PC-9 (cell line): ENCODE results near the gene AATF. TPM values are rescaled to one million over a fixed set of nuclear protein-coding genes. Genes with fewer than 3 reads are reported as not detected.

Experiments
- BruUV-seq: library from RNA; stranded (reverse); fragments of 400-500 nt; replicated peaks from 2 replicates; lab custom pipeline; 2021; lab: Mats Ljungman, UMichigan
- CTCF ChIA-PET: fragments of 300-600 bp; sonication (Branson Sonifier 250); formaldehyde crosslinking; loops from one replicate; lab custom pipeline; 2022; ENCODE audit warnings: antibody characterized with exemption; lab: Charles Lee
- POLR2A ChIA-PET: fragments of 300-600 bp; sonication (Branson Sonifier 250); formaldehyde crosslinking; loops from one replicate; lab custom pipeline; 2022; ENCODE audit warnings: antibody characterized with exemption; ENCODE audit not compliant: unreplicated experiment; lab: Charles Lee
- DNase-seq, 2 experiments: peaks; one replicate each; pipeline versions ENCODE4 v3.0.0 to v3.0.0-alpha.2; 2015 to 2022; ENCODE audit warnings: mixed read lengths in 1 of 2
- H2AFZ ChIP-seq: fragments of 200-600 bp; sonication (generic); 2 replicates; pipeline ENCODE4 v1.8.1; 2017; ENCODE audit warnings: antibody characterized with exemption
- H3F3A ChIP-seq: fragments of 200-600 bp; sonication (generic); 2 replicates; pipeline ENCODE4 v1.8.1; 2017; ENCODE audit warnings: antibody characterized with exemption, mild to moderate bottlenecking, low read depth; ENCODE audit not compliant: insufficient read depth
- H3K27ac ChIP-seq: fragments of 200-600 bp; sonication (generic); 2 replicates; pipeline ENCODE4 v1.6.1; 2016; ENCODE audit warnings: mixed run types
- H3K27me3 ChIP-seq: fragments of 200-600 bp; sonication (generic); 2 replicates; pipeline ENCODE4 v1.6.1; 2016; ENCODE audit warnings: low read depth, mixed run types; ENCODE audit not compliant: insufficient read depth
- H3K36me3 ChIP-seq: fragments of 200-600 bp; sonication (generic); 2 replicates; pipeline ENCODE4 v1.6.1; 2016; ENCODE audit warnings: low read depth, mixed run types
- H3K4me1 ChIP-seq: fragments of 200-600 bp; sonication (generic); replicated peaks from 2 replicates; pipeline ENCODE4 v1.6.1; 2016; ENCODE audit warnings: mixed run types; ENCODE audit not compliant: insufficient read depth
- H3K4me2 ChIP-seq: fragments of 200-600 bp; sonication (generic); 2 replicates; pipeline ENCODE4 v1.6.1; 2017; ENCODE audit warnings: mixed run types
- H3K4me3 ChIP-seq: fragments of 200-600 bp; sonication (generic); 2 replicates; pipeline ENCODE4 v1.6.1; 2016; ENCODE audit warnings: mixed run types
- H3K79me2 ChIP-seq: fragments of 200-600 bp; sonication (generic); 2 replicates; pipeline ENCODE4 v1.6.1; 2017; ENCODE audit warnings: low read depth, mixed run types
- H3K9me2 ChIP-seq: fragments of 200-600 bp; sonication (generic); 2 replicates; pipeline ENCODE4 v1.8.1; 2017; ENCODE audit warnings: mild to moderate bottlenecking; ENCODE audit not compliant: insufficient read depth
- H3K9me3 ChIP-seq: fragments of 200-600 bp; sonication (generic); 2 replicates; pipeline ENCODE4 v1.8.1; 2016; ENCODE audit warnings: low read depth; ENCODE audit not compliant: insufficient read depth
- H4K20me1 ChIP-seq: fragments of 200-600 bp; sonication (generic); 2 replicates; pipeline ENCODE4 v1.8.1; 2017; ENCODE audit not compliant: insufficient read depth
- CTCF ChIP-seq: fragments of 200-600 bp; sonication (generic); conservative IDR thresholded peaks from 2 replicates; pipeline ENCODE4 v1.6.1; 2017; ENCODE audit warnings: mixed run types, antibody characterized with exemption, mild to moderate bottlenecking, moderate library complexity
- EZH2 ChIP-seq: fragments of 200-600 bp; sonication (generic); IDR thresholded peaks from 2 replicates; pipeline ENCODE4 v1.8.0; 2017; ENCODE audit warnings: antibody characterized with exemption, low read depth
- intact Hi-C: fragments of 100-400 bp; cut with micrococcal nuclease; formaldehyde crosslinking; loops from one replicate; pipeline ENCODE4 v1.10.0; 2022; ENCODE audit not compliant: unreplicated experiment
- total RNA-seq: library from RNA; stranded (reverse); gene quantifications from 2 replicates; pipeline ENCODE4 v1.2.3, GENCODE V29; 2021

Gene AATF
- total RNA-seq, 1 experiment from 2014 or later: 71.4 TPM

GRCh38 chr17:36931697-36932382 lies 16.9 kb upstream of the AATF start:
- no peak for DNase-seq
- Histone ChIP-seq H3K36me3 (0 out of 2 replicates have a peak, but pooled peaks cover 4% of the 10 kb centered on the region), H4K20me1 (no peaks in the 10 kb centered on the region), H3K9me3 (no peaks in the 10 kb centered on the region), H3K79me2 (peaks cover 49% of the 10 kb centered on the region), H3K9me2 (no peaks in the 10 kb centered on the region), H3F3A (peaks cover 7% of the 10 kb centered on the region), H3K27me3 (no peaks in the 10 kb centered on the region), H3K4me1 (peaks cover 21% of the 10 kb centered on the region), H3K27ac (no peak overlapping the region), H2AFZ (no peak overlapping the region), H3K4me3 (no peak overlapping the region), H3K4me2 (no peak overlapping the region)
- TF ChIP-seq CTCF (no peak), EZH2 (no peak)
- BruUV-seq: no TSS peak
- CTCF ChIA-PET: no interaction called here
- POLR2A ChIA-PET: interaction anchor here (0.7 kb wide), 1 partner anchor 10 kb away, joined by 5 read pairs; no protein-coding TSS in a partner anchor
- intact Hi-C loops: no loop called here

- H3K4me3 ChIP-seq: no peak overlapping the region
- POLR2A ChIA-PET: interaction anchor here (0.7 kb wide), 1 partner anchor 11 kb away, joined by 5 read pairs; no protein-coding TSS in a partner anchor
- BruUV-seq: no TSS peak
Observed at GRCh38 chr17:36932383-36932693, 16.4 kb upstream of the AATF start.

More at GRCh38 chr17:36932383-36932693, 16.4 kb upstream of the AATF start:
- Histone ChIP-seq H4K20me1 (no peaks in the 10 kb centered on the region), H3K4me1 (peaks cover 16% of the 10 kb centered on the region), H3F3A (peaks cover 2% of the 10 kb centered on the region; the same call in 1 of the 2 replicates), H3K4me2 (no peak overlapping the region), H2AFZ (no peak overlapping the region), H3K9me3 (no peaks in the 10 kb centered on the region), H3K27ac (no peak overlapping the region), H3K36me3 (0 out of 2 replicates have a peak, but pooled peaks cover 4% of the 10 kb centered on the region), H3K79me2 (peaks cover 52% of the 10 kb centered on the region), H3K9me2 (no peaks in the 10 kb centered on the region), H3K27me3 (no peaks in the 10 kb centered on the region)
- intact Hi-C loops: no loop called here
- CTCF ChIA-PET: no interaction called here
- no peak for TF ChIP-seq EZH2
- no peak for TF ChIP-seq CTCF
- no peak for DNase-seq
